Right hindlimb (tissue), 1 donor: ENCODE results near the gene WNT8B.
A peak's percentile ranks its signal among the peaks of the same experiment; 100 is the strongest.

ENCODE experiments used
- DNase-seq: peaks from one replicate; pipeline ENCODE4 v3.0.0-alpha.2; 2018

Gene WNT8B

DNA sequence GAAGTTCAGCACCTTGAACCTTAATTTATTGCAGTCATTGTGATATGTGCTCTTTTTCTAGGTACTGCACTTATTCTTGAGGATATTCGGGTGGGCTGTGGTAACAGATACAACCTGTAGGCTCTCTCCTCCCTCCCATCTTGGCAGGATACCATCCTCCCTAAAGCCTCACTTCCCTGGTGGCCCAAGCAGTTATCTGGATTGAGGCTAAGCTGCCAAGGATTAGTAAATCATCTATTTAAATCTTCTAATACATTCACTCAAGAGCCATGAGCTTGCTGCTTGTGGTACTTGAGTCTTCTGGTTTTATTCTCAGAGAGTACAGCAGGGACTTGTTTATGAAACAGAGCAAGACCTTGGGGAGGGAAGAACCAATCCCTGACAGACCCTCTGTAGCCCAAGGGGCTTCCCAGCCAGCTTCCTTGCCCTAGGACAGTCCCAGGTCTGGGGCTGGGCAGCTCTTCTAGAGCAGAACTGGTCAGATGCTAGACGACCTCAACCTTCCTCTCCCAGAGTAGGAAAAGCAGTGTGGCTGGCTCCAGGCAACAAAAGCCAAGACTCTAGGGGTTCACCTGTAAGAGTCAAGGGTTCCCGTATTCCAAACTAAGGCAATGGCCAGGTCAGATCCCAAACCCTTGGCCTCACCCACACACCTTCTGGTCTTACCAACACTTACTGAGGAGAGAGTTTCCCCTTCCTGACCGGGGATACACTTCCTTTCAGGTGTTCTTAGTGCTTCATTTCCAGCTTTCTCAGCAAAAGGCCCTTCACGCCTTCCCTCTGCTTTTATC lies 21.3 kb downstream of the WNT8B start:
- no peak for DNase-seq

DNA sequence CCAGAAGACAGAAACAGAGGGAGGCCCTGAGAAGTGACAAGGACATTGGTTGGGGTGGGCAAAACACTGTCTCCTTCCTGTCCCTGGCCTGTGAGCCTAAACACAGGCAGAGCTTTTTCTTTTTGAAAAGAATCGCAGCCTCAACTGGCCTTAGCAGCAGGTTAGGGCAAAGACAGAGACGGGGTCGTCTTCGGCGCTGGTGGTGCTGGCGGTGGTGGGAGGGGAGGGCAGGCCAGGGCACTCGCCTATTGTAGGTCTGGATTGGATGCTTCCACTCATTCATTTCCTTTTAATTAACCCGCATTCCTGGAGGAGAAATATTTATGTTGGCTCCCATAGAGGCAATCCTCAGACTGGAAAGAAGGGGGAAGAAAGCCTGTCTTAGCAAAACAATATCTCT lies 22.6 kb downstream of the WNT8B start:
- no peak for DNase-seq

DNA sequence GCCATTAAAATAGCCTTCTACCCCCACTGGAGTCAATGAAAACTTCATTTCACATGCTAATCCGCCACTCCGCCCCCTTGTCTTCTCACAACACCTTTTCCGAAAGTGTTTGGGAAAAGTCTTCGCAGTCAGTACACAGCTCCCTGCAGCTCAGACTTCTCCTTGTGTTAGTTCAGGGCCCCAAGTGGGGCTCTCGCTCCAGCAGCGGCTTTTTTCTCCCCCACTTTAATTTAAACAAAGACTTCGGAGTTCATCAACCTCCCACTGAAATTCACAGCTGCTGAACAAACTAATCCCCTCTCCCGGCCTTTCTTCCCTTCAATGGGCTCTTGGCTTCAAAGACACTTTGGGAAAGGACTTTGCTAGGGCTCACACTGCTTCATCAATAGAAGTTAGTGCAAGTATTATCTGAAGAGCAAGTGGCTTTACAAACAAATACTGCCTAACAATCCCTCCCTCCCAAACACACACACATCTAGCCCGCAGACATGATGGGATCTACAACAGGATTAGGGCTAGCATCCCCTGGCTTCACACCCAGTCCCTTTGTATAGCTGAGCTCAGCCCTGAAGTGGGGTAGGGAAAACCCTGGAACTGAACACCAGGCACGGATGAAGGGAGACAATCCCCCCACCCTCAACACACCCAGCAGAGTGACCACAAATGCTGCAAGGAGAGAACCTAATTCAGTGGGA lies 23.1 kb downstream of the WNT8B start:
- no peak for DNase-seq

DNA sequence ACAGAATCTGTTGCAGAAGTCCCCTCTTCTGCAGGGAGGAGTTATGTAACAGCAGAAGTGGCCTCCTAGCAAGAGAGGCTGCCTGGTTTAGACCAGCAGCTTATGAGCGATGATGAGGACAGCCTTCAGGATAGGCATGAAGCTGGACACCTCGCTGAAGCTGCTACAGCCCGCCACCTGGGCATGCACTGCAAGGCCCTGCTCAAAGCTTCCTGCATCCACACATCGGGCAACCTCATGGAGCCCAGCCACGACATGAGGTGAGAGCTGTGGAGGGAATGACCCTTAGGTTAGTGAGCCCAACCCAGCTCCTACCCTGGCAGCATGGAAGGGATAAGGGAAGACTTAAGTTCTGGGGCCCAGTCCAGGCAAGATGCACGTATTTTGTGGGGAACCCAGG lies 24.7 kb downstream of the WNT8B start:
- no peak for DNase-seq

DNA sequence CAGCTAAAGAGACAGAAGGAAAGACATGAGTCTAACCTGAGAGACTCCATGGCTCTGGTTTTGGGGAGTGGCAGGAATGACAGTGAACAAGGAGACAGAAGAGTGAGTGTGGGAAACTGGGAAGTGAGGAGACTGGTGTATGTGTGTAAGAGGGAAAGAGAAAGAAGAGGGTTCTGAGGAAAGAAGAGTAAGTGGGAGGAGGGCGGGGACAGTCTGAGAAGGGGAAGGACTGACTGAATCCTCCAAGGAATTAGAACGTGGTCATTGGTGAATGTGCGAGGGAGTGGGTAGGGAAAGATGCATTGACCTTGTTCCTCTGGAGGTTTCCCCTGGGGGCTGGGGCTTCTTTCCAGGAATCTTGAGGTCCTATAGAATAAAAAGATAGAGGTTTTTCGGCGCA lies 26.6 kb downstream of the WNT8B start:
- DNase-seq = no peak

DNA sequence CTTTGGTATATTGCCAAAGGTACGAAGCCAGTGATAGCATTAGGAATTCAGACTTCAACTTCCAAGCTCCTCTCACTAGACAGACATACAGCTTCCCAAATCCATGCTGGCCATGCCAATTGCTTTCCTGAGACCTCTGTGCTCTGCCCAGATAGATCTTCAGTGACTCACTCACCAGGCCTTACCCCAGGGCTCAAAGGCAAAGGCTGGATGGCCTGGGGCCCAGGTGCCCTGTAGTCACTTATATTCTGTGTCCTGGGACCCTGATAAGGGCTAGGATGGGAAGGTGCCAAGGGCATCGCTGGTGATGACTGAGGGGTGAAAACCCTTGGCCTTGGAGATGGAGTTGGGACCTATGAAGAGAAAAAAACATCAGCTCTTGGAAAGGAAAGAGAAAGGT lies 27.7 kb downstream of the WNT8B start:
- no peak for DNase-seq

DNA sequence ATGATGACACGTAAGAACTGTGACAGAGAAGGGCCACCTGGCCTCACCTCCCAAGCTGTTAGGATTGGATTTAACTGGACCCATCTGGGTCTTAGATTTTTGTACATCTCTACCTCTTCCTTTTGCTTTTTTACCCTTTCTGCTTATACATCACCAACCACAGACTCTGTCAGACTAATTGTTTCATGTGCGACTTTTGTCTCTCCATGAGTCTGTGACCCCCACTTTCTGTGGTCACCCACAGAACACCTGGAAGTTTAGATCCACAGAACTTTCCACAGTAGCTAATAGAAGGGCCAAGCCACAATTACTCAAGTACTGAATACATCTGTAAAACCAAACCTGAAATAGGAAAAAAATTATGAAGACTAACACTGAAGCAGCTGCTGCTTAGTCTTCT lies 33.8 kb downstream of the WNT8B start:
- DNase-seq = no peak

DNA sequence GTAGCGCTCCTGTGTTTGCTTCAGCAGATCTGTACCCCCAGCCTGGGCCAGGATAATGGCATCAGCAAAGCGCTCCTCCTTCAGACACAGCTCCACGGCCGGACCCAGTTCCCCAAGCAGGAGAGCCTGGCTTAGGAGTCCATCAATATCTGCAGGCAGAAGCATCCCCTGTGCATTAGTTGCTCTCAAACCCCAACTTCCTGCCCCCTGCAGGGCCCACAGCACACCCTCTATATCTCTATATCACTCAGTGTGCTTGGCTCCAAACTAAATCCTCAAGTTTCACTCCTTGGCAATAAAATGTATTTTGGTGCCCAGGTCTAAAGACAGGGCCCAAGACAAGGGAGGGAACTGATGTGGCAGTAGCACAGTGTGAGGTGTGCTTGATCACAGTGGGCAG lies 35.2 kb downstream of the WNT8B start:
- no peak for DNase-seq

DNA sequence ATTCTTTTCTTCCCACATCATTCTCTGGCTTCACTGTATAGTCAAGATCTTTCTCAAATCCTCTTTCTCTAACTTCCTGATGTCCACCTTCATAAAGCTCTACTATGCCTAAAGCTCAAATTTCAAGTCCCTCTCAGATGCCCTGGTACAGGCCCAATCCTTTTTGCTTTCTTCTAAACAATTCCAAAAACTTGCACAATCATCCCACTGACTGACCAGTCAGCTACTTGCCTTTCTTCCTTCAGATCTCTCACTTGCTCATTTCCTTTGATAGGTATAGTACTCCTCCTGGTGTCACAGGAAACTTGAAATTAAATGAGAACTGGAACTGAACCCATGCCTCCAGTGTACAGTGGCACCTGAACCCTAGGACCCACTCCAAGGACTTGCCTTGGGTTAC lies 38.6 kb downstream of the WNT8B start:
- no peak for DNase-seq

DNA sequence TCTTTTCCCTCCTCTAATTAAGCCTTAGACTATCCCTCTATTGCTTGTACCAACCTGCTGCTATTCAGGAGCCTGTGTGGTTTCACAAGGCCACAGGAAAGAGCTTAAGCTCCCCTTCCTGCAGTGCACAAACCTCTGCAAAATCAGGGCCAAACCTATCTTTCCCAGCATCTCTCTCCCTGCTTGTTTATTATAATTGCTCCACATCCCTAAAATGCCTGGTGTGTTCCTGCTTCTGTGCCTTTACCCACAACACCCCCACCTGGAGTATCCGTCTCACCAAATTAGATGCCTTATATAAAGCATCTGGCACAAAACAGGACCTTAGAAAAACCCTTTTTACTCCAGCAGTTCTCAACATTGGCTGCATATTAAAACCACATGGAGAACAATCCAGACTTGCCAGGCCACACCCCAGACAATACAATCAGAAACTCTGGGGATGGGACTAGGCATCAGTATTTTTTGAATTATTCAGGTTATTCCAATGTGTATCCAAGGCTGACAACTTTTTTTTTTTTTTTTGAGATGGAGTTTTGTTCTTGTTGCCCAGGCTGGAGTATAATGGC lies 40.2 kb downstream of the WNT8B start:
- no peak for DNase-seq

DNA sequence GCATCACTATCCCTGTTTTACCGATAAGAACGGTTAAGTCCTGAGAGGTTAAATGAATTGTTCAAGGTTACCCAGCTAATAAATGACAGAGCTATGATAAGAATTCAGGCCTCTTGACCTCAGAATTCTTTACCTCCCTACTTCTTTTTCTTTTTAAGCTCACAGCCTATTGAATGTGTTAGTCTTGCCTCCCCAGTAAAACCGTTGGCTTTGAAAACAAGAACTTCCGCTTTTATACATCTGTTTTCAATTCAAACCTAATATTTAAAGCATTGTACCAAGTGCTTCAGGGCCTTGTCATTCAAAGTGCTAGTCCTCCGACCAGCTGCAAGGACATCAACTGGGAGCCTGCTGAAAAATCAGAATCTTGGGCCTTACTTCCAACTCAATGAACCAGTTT lies 41.3 kb downstream of the WNT8B start:
- no peak for DNase-seq

DNA sequence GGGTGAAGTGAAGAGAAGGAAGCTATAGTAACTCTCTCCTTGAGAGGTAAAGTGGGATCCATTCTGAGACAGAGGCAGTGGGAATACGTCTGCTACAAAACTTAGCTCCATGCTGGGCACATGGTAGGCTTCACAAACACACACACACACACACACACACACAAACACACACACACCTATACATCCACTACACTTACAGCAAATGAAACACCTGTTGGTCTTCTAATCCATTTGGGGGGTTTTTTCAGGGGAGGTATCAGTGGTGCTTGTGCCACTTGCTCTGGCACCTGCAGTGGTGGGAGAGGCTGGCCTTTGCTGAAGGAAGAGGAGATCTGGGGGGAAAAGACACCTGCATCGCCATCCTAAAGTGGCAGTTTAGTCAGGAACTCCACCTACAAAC lies 42.4 kb downstream of the WNT8B start:
- DNase-seq = no peak

DNA sequence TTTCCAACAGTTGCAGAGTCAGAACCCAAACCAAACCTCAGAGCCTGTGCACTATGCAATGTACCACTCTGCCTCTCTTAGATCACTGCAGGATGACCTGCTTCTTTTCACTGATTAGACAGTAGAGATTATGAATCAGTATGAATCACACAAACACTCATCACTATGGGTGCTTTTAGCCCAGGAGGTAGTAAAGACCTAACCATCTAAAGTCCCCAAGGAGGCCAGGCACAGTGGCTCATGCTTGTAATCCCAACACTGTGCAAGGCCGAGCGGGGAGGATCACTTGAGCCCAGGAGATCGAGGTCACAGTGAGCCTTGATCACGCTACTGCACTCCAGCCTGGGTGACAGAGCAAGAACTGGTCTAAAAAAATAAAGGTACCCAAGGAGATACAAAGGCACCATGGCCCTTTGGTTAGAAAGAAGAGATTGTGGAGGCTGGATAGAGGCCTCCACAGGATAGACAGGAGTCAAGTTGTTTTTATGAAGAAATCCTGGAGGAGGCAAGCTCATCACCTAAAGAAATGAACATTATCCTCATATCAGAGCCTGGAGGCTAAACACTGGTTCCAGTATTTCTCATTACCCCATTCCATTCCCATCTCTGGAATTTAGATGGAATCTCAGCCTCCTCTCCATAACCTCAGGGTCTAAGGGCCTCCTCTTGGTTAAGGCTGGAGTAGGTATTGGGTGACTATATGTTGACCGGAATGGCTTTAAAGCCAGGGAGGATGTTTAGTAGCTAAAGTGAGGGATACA lies 44.0 kb downstream of the WNT8B start:
- DNase-seq = no peak

DNA sequence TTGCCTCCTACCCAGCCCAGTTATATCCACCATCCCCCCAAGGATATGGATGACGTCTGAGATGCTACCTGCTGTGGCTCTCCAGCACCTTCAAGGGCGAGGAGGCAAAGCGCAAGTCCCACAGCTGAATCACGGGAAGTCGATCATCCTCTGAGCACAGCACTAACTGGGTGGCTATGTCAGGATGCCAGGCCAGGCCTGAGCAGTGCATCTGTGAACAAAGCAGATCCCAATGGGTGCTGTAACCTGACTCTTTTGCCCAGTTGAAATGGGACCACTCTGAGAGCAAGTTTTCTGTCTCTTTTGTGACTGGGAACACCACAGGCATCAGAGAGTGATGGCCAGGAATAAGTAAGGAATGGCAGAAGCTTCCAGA lies 44.5 kb downstream of the WNT8B start:
- no peak for DNase-seq

DNA sequence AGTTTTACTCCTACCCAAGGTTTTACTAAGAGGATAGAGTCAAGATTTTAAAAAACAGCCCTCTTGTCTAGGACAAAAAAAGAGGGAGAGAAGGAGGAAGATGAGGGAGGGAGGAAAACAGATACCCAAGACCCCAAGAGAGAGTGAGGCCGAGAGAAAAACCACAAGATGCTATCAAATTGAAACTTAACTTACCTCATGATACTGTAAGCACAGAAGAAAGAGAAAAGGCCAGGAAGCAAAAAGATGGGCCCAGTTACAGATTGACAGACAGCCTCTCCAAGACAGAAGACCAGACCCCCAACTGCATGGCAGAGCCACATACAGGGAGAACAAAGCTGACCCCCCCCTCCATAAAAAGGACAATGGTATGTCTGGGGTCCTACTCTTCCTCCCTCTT lies 45.5 kb downstream of the WNT8B start:
- no peak for DNase-seq

DNA sequence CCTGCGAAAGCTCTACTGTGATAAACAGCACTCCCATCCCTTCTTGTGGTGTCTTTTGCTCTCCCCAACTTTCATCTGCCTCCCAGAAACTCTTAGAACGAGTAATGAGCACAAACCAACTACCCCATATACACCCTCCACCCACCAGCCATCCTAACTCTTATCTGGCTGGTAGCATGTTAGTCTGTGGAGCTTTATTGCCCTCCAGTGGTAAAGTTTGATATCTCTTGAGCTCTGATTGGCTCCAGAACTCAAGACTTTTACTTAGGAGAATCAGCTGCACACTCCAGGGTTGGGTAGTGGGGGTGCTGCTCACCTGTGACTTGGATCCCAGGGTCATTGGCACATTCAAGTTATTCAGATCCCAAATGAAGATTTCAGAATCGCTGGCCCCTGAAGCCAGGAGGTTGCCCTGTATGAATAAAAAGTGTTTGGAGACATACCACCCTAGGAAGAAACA lies 45.9 kb downstream of the WNT8B start:
- DNase-seq = no peak

DNA sequence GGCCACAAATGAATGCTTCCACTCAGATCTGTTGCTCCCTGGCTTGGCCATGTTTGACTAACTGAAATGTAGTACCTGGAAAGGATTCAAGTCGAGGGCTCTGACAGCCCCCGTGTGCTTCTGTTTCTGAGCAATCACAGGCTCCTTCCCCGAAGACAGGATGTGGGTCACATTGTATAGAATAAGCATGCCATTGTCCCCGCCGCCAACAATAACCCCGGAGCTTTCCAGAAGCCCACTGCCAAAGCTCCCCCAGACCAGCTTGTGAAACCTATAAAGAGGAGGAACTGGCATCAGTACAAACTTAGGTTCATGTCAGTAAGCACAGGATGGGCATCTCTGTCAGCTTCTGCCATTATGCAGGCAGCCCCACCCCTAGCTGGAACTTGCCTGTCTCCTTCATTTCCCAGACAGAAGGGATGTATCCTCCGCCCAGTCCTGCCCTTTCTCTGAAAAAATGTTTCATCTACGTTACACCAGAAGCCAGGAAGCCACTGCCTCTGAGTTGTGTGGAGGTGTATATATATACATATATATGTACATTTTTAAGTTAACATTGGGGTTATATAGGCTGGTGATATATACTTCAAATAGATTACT lies 46.5 kb downstream of the WNT8B start:
- DNase-seq = no peak

DNA sequence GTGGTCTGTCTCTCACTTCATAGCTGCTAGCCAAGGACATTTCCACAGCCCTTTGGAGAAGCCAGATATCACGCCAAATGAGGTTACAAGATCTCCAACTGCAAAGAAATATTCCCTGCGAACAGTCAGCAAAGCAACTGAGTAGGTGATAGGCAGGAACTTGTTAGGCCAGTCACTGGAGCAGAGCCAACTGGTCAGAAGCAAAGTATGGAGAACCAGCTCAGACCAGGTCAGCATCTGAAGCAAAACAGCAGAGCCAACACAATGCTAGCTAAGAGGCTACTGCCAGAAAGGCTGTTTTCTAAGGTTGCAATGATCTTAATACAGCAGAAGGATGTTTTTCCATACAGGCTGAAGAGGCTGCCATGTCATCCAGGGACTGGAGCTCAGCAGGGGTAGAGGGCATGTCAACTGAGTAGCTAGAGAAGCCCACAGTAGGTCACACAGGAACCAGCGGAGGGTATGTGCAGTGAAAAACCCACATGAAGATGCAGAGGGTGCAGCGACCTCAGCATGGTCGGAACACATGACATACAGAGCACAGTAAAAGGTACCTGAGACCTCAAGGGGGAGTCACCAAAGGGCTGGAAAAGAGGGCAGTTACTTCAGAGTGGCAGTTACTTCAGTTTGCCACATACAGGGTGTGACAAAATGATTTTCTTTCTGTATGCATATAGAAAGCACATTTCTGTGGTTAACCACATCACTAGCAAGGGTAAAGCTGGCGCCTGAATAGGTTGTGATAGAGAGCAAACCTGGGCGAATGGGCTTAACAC lies 47.9 kb downstream of the WNT8B start:
- DNase-seq = no peak

DNA sequence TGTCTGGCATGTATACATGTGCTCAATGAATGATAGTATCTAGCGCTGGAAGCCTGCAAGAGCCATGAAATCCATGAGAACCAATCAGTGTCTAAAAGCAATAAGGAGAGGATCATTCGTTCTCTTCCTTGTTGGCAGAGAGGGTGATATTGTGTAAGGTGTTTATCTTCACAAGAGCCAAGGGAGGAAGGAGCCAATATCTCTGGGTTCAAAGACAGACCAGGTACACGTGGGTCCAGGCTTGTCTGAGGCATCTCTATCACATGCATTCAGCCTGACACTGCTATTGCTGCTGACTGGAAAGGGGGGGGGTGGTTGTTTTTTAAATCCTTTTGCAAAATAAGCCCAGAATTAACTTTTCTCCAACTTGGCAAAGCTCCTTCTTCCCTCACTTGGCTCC lies 52.8 kb downstream of the WNT8B start:
- DNase-seq = no peak

DNA sequence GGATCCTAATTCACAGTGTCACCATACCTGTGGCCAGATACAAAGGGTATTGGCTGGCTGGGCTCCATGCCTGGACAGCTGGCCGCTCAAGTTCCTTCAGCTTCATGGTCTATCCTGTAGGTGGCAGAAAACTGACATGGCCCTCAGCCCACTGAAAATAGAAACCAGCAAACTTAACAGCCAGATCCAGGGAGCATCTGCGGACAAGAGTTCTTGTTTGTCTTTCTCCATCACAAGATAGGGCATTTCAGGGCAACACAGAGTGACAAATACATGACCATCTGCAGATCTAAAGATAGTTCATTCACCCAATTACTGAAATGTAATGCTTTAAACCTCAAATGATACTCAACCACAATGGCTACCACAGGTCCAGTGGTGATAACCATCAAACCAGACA lies 54.0 kb downstream of the WNT8B start:
- no peak for DNase-seq

DNA sequence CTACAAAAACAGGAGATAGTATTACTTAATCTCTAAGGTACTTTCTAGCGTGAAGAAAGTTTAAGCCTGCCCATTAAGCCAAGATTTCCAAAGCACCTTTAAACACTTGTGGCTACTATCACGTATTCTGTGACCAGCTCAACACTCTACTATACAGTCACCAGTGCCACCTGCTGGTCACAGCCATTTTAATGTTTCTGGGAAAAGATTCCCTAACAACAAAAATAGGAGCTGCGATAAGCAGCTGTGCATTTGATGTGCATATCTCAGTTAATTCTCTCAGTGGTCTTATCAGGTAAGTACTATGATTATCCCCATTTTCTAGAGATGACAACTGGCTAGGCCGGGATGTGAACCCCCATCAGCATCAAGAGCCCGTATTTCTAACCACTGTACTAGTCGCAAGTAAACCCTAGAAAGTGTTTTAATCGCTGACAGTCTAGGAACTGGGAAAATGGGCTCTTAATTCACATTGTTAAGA lies 56.0 kb downstream of the WNT8B start:
- peak; percentile 53 for DNase-seq
